ENCODE results near the gene ELOVL6. TPM values are rescaled to one million over a fixed set of nuclear protein-coding genes. Genes with fewer than 3 reads are reported as not detected.

Gene ELOVL6
- total RNA-seq, 1 experiment from 2014 or later: 9.5 TPM

DNA sequence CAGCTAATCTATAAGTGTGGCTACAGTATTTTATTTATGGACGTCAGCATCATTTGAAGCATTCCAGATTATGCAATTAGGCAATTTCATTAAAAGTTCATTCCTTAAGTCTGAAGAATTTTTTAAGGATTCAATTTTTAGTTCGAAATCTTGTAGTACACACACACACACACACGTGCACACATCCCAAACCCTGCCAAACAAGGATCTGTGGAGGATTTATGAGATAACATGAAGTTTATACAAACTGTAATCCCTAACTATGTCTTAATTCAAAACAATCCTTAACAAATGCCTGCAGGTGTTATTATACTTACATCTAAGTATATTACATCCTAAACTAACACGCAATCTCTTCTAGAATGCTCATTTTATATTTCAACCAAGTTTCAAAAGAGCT is 105.8 kb downstream of the ELOVL6 start:
- no peak for DNase-seq
- intact Hi-C loops (cut with micrococcal nuclease; ENCODE audit: unreplicated experiment): no loop called here
- H3K27ac Mint-ChIP-seq (ENCODE audit: unreplicated experiment): no peak overlapping the region
- H3K4me3 Mint-ChIP-seq (ENCODE audit: unreplicated experiment): no peak overlapping the region
- no peaks in the 10 kb centered on the region for H3K9me3 ChIP-seq
- no peaks in the 10 kb centered on the region for H3K36me3 Mint-ChIP-seq (ENCODE audit: insufficient read depth, unreplicated experiment)
- no peaks in the 10 kb centered on the region for H3K4me1 ChIP-seq
- H3K4me3 ChIP-seq (ENCODE audit: low read depth, low read length): no peak overlapping the region
- no peaks in the 10 kb centered on the region for H3K9me3 Mint-ChIP-seq (ENCODE audit: unreplicated experiment)
- H3K4me1 Mint-ChIP-seq (ENCODE audit: low read depth, unreplicated experiment): no peaks in the 10 kb centered on the region
- H3K27me3 Mint-ChIP-seq (ENCODE audit: insufficient read depth, unreplicated experiment): no peaks in the 10 kb centered on the region
- ChIA-PET POLR2A (no interaction called here), CTCF (no interaction called here)
- BruUV-seq (replicated peaks): no TSS peak
- H3K36me3 ChIP-seq (ENCODE audit: control insufficient read depth, insufficient read depth, low read length): no peaks in the 10 kb centered on the region
- no peaks in the 10 kb centered on the region for H3K27me3 ChIP-seq (replicated peaks; ENCODE audit: control insufficient read depth, insufficient read depth, low read length)
- TF ChIP-seq, protein P1, sequence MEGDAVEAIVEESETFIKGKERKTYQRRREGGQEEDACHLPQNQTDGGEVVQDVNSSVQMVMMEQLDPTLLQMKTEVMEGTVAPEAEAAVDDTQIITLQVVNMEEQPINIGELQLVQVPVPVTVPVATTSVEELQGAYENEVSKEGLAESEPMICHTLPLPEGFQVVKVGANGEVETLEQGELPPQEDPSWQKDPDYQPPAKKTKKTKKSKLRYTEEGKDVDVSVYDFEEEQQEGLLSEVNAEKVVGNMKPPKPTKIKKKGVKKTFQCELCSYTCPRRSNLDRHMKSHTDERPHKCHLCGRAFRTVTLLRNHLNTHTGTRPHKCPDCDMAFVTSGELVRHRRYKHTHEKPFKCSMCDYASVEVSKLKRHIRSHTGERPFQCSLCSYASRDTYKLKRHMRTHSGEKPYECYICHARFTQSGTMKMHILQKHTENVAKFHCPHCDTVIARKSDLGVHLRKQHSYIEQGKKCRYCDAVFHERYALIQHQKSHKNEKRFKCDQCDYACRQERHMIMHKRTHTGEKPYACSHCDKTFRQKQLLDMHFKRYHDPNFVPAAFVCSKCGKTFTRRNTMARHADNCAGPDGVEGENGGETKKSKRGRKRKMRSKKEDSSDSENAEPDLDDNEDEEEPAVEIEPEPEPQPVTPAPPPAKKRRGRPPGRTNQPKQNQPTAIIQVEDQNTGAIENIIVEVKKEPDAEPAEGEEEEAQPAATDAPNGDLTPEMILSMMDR (IDR thresholded peaks at IDR 0.05; ENCODE audit: insufficient read depth in 1 of 2, low read depth in 1 of 2, low read length in 1 of 2, severe bottlenecking in 1 of 2, unreplicated experiment in 1 of 2): no peak

DNA sequence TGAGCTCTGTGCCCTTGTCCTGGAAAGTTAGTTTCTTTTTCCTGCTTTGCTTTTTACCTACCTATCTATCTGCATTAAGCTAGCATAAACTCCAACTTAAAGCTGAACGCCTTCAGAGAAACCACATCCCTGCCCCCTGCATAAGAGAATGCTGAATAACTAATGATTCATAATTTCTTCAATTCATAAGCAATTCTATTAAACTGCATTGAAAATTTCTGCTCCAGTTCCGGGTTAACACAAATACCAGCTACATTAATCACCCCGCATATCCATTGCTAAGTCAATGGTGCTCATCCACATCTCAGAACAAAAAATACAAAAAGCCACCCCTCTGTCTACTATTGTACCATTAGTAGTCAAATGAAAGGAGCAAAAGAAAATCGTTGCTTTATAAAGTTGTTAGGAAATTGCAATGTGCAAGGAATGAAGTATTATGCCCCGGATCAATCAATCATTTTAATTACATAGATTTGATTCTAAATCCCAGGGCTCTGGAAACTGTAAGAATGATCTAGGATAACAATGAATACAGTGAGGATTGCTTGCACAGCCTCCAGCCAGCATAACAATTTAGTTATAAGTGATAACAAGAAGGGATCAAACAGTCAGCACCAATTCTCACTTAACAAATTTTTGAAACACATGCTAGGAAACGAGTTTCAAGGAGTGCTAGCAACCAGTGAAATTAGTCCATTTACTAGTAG is 106.8 kb downstream of the ELOVL6 start:
- no peak overlapping the region for H3K4me3 ChIP-seq (ENCODE audit: low read depth, low read length)
- CTCF ChIA-PET: no interaction called here
- POLR2A ChIA-PET: no interaction called here

DNA sequence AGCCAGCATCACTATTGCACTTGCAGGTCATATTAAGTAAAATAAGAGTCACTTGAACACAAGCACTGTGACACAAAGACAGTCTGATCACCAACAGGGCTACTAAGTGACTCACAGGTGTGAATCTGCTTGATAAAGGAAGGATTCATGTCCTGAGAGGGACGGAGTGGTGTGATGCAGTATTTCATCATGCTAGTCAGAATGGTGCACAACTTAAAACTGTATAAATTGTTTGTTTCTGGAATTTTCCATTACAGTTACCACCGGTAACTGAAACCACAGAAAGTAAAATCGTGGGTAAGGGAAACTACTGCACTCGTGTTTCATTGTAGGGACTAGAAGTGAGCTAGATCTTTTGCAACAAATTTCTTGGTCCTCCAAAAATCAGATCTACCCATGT is 109.7 kb downstream of the ELOVL6 start:
- ChIA-PET POLR2A (no interaction called here), CTCF (no interaction called here)
- no peaks in the 10 kb centered on the region for H3K4me1 Mint-ChIP-seq (ENCODE audit: low read depth, unreplicated experiment)
- no peak overlapping the region for H3K27ac Mint-ChIP-seq (ENCODE audit: unreplicated experiment)
- intact Hi-C loops (cut with micrococcal nuclease; ENCODE audit: unreplicated experiment): no loop called here
- BruUV-seq (replicated peaks): no TSS peak
- Histone ChIP-seq H3K4me3 (ENCODE audit: low read depth, low read length) (no peak overlapping the region), H3K27me3 (replicated peaks; ENCODE audit: control insufficient read depth, insufficient read depth, low read length) (no peaks in the 10 kb centered on the region), H3K36me3 (ENCODE audit: control insufficient read depth, insufficient read depth, low read length) (no peaks in the 10 kb centered on the region), H3K4me1 (no peaks in the 10 kb centered on the region), H3K9me3 (no peaks in the 10 kb centered on the region)
- no peak overlapping the region for H3K4me3 Mint-ChIP-seq (ENCODE audit: unreplicated experiment)
- H3K27me3 Mint-ChIP-seq (ENCODE audit: insufficient read depth, unreplicated experiment): no peaks in the 10 kb centered on the region
- H3K36me3 Mint-ChIP-seq (ENCODE audit: insufficient read depth, unreplicated experiment): no peaks in the 10 kb centered on the region
- TF ChIP-seq, protein P1 (IDR thresholded peaks at IDR 0.05; ENCODE audit: insufficient read depth in 1 of 2, low read depth in 1 of 2, low read length in 1 of 2, severe bottlenecking in 1 of 2, unreplicated experiment in 1 of 2): no peak
- no peak for DNase-seq
- H3K9me3 Mint-ChIP-seq (ENCODE audit: unreplicated experiment): no peaks in the 10 kb centered on the region

More for the DNA sequence above, 106.8 kb downstream of the ELOVL6 start:
- Mint-ChIP-seq H3K36me3 (ENCODE audit: insufficient read depth, unreplicated experiment) (no peaks in the 10 kb centered on the region), H3K27me3 (ENCODE audit: insufficient read depth, unreplicated experiment) (no peaks in the 10 kb centered on the region), H3K4me1 (ENCODE audit: low read depth, unreplicated experiment) (no peaks in the 10 kb centered on the region), H3K4me3 (ENCODE audit: unreplicated experiment) (no peak overlapping the region), H3K9me3 (ENCODE audit: unreplicated experiment) (no peaks in the 10 kb centered on the region), H3K27ac (ENCODE audit: unreplicated experiment) (no peak overlapping the region)
- BruUV-seq (replicated peaks): no TSS peak
- Histone ChIP-seq H3K36me3 (ENCODE audit: control insufficient read depth, insufficient read depth, low read length) (no peaks in the 10 kb centered on the region), H3K4me1 (no peaks in the 10 kb centered on the region), H3K27me3 (replicated peaks; ENCODE audit: control insufficient read depth, insufficient read depth, low read length) (no peaks in the 10 kb centered on the region), H3K9me3 (no peaks in the 10 kb centered on the region)
- TF ChIP-seq, protein P1 (IDR thresholded peaks at IDR 0.05; ENCODE audit: insufficient read depth in 1 of 2, low read depth in 1 of 2, low read length in 1 of 2, severe bottlenecking in 1 of 2, unreplicated experiment in 1 of 2): no peak
- intact Hi-C loops (cut with micrococcal nuclease; ENCODE audit: unreplicated experiment): no loop called here
- DNase-seq: no peak

Data from Caco-2 (cell line).